HUES6 (cell line): ENCODE data around the gene KRT4.

ENCODE experiments used
- H3K27ac ChIP-seq: 2 replicates; pipeline ENCODE4 v1.7.0; 2013; ENCODE audit warnings: low read depth, mild to moderate bottlenecking, low read length, inconsistent platforms
- H3K27me3 ChIP-seq: 2 replicates; pipeline ENCODE4 v1.6.1; 2013; ENCODE audit warnings: low read length; ENCODE audit not compliant: control insufficient read depth, insufficient read depth
- H3K36me3 ChIP-seq: 2 replicates; pipeline ENCODE4 v1.6.1; 2013; ENCODE audit warnings: low read length; ENCODE audit not compliant: control insufficient read depth, insufficient read depth
- H3K4me1 ChIP-seq: 2 replicates; pipeline ENCODE4 v1.6.1; 2013; ENCODE audit warnings: low read length; ENCODE audit not compliant: control insufficient read depth, insufficient read depth
- H3K4me3 ChIP-seq: 2 replicates; pipeline ENCODE4 v1.5.1; 2013; ENCODE audit warnings: low read depth, low read length
- H3K9ac ChIP-seq: one replicate; pipeline ENCODE4 v1.6.1; 2013; ENCODE audit warnings: mild to moderate bottlenecking, low read length
- H3K9me3 ChIP-seq: 2 replicates; pipeline ENCODE4 v1.6.1; 2013; ENCODE audit warnings: low read depth, low read length; ENCODE audit not compliant: control insufficient read depth, insufficient read depth

The KRT4 gene

DNA sequence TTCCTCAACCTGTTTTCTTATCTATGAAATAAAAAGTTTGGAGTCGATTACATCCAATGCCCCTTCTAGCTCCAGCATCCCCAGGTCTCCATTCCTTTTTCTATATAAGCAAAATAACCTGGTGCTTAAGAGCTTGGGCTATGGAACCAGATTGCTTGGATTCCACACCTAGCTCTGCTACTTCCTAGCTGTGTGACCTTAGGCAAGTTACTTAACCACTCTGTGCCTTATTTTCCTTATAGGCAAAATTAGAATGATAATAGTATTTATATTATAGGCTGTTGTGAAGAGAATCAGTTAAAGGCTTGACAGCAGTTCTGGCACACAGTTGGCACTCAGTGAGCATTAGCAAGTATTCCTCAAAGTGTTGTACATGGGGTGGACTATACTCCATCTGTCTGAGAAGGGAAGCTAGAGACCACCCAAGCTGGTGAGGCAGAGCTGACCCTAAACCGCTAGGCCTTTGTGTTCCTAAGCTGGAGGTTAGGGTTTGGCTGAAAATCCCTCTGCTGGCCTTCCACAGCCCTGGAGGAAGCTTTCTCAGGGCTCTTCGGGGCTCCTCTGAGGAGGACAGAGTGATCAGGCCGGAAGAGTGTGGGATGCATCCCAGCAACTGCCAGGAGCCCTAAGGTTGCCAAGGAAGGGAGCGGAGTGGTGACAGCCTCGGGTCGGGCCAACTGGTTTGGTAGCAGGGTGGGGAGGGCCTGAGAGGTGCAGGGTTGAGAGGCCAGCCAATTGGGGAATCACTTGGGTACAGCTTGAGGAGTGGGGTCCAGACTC lies 6.0 kb upstream of the KRT4 start:
- no peak overlapping the region for H3K4me3 ChIP-seq
- no peaks in the 10 kb centered on the region for H3K4me1 ChIP-seq
- no peak overlapping the region for H3K9ac ChIP-seq
- no peaks in the 10 kb centered on the region for H3K27me3 ChIP-seq
- H3K36me3 ChIP-seq, result no peaks in the 10 kb centered on the region
- no peaks in the 10 kb centered on the region for H3K9me3 ChIP-seq
- no peak overlapping the region for H3K27ac ChIP-seq

- H3K27me3 ChIP-seq, result no peaks in the 10 kb centered on the region
- H3K36me3 ChIP-seq, result no peaks in the 10 kb centered on the region
- H3K9me3 ChIP-seq, result no peaks in the 10 kb centered on the region
- no peak overlapping the region for H3K27ac ChIP-seq
- no peaks in the 10 kb centered on the region for H3K4me1 ChIP-seq
- no peak overlapping the region for H3K9ac ChIP-seq
- H3K4me3 ChIP-seq, result no peak overlapping the region
Measured at GRCh38 chr12:52818887-52819420, 5.0 kb upstream of the KRT4 start.

DNA sequence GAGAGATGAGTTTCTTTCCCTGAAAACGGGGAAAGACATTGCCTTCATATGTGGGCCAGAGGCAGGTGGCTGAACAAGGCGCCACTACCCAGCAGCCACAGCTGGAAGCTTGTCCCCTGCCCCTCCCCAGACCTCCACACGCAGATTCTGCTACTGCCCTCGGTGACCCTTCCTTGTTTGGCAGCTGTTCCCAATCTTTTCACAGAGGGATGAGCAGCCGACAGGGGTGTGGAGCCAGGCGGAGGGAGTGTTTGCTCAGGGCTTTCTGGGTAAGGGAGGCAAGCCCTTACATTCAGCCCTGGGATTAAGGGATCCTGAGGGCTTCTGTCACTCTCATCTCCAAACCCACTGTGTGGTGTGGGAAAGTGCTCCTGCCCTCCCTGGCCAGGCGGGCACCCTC lies 4.5 kb upstream of the KRT4 start:
- Histone ChIP-seq H3K36me3 (no peaks in the 10 kb centered on the region), H3K9ac (no peak overlapping the region), H3K4me3 (no peak overlapping the region), H3K9me3 (no peaks in the 10 kb centered on the region), H3K4me1 (no peaks in the 10 kb centered on the region), H3K27me3 (no peaks in the 10 kb centered on the region), H3K27ac (no peak overlapping the region)

DNA sequence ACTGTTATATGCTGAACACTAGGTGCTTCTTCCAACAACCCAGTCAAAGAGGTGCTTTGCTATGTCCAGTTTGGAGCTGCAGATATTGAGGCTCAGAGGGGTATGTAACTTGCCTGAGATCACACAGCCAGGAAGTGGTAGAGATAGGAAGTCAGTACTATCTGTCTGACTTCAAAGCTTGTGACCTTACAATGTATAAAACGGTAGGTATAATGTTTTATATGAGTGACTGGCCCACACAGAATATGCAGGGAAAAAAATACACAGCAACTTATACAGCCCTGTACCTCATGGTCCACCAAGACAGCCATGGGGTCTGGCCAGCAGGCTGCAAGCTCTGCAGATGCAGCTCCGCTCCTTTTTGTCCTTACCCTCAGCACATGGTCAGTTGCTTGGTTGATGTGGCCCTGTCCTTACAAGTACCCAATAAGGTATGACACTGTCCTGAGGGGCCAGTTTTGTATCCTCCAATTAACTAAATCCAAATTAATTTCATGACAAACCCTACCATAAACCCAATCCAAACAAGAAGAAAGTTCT lies 3.9 kb upstream of the KRT4 start:
- Histone ChIP-seq H3K9ac (no peak overlapping the region), H3K9me3 (no peaks in the 10 kb centered on the region), H3K27me3 (no peaks in the 10 kb centered on the region), H3K4me3 (no peak overlapping the region), H3K27ac (no peak overlapping the region), H3K4me1 (no peaks in the 10 kb centered on the region), H3K36me3 (no peaks in the 10 kb centered on the region)

GRCh38 chr12:52817003-52817698 lies 3.2 kb upstream of the KRT4 start:
- H3K9ac ChIP-seq, result no peak overlapping the region
- H3K4me1 ChIP-seq, result no peaks in the 10 kb centered on the region
- no peaks in the 10 kb centered on the region for H3K27me3 ChIP-seq
- no peaks in the 10 kb centered on the region for H3K9me3 ChIP-seq
- H3K27ac ChIP-seq, result no peak overlapping the region
- no peaks in the 10 kb centered on the region for H3K36me3 ChIP-seq
- H3K4me3 ChIP-seq, result no peak overlapping the region

GRCh38 chr12:52815676-52816588 lies 2.0 kb upstream of the KRT4 start:
- no peaks in the 10 kb centered on the region for H3K27me3 ChIP-seq
- no peaks in the 10 kb centered on the region for H3K4me1 ChIP-seq
- H3K9ac ChIP-seq, result no peak overlapping the region
- H3K36me3 ChIP-seq, result no peaks in the 10 kb centered on the region
- H3K9me3 ChIP-seq, result no peaks in the 10 kb centered on the region
- no peak overlapping the region for H3K27ac ChIP-seq
- no peak overlapping the region for H3K4me3 ChIP-seq

DNA sequence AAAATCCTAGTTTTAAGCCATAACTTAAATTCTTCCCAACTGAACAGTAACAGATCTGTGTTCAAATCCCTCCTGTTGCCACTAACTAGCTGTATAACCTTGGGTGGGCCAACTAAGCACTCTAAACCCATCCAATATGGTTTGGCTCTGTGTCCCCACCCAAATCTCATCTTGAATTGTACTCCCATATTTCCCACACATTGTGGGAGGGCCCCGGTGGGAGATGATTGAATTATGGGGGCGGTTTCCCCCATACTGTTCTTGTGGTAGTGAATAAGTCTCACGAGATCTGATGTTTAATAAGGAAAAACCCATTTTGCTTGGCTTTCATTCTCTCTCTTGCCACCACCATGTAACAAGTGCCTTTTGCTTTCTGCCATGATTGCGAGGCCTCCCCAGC lies 1.2 kb upstream of the KRT4 start:
- H3K9ac ChIP-seq, result no peak overlapping the region
- H3K4me3 ChIP-seq, result no peak overlapping the region
- no peak overlapping the region for H3K27ac ChIP-seq
- no peaks in the 10 kb centered on the region for H3K27me3 ChIP-seq
- no peaks in the 10 kb centered on the region for H3K9me3 ChIP-seq
- H3K4me1 ChIP-seq, result no peaks in the 10 kb centered on the region
- no peaks in the 10 kb centered on the region for H3K36me3 ChIP-seq

GRCh38 chr12:52814710-52815155 lies 817 bp upstream of the KRT4 start:
- Histone ChIP-seq H3K4me3 (no peak overlapping the region), H3K27me3 (no peaks in the 10 kb centered on the region; the same call in 1 of the 2 replicates), H3K27ac (no peak overlapping the region), H3K36me3 (no peaks in the 10 kb centered on the region), H3K4me1 (no peaks in the 10 kb centered on the region), H3K9ac (no peak overlapping the region), H3K9me3 (no peaks in the 10 kb centered on the region)

DNA sequence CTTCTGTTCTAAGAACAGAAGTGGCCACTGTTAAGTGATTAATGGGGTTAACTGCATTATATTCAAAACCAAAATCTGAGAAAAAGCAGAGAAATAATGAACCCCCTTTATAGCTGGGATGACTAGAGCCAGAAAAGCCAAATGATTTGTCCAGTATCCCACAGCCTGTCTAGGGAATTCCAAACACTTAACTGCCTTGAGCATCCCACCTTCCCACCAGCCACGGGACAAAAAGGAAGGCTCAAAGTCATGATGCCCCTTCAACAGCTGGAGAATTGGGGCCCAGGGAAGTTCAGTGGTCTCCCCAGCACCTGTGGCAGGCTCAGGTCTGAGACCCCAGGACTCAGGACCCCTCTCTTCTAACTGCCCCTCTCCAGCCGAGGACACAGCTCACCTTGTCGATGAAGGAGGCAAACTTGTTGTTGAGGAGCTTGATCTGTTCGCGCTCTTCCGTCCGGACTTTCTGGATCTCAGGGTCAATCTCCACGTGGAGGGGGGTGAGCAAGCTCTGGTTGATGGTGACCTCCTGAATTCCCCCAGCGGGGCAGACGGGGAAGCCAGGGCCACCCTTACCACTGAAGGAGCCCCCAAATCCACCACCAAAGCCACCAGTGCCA lies 605 bp downstream of the KRT4 start:
- no peak overlapping the region for H3K27ac ChIP-seq
- H3K27me3 ChIP-seq, result peaks cover 9% of the 10 kb centered on the region; the same call in 1 of the 2 replicates
- no peak overlapping the region for H3K4me3 ChIP-seq

DNA sequence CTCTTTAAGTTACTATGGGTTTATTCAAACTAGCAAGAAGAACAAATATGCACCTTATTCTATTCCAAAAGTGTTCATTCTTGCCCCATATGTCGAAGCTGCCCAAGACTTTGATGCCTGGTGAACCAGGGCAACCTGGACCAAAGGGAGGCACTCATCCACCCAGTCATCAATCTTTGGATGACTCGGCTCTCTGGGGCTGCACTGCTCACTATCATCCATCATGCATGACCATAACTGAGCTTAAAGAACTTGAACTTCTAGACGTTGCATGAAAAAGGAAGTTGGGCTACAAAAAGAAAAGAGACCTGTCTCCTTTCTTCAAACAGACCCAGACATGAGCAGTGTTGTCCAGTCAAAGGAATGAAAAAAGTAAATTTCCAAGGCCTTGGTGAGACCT lies 1.2 kb downstream of the KRT4 start:
- no peaks in the 10 kb centered on the region for H3K9me3 ChIP-seq
- H3K9ac ChIP-seq, result no peak overlapping the region
- H3K4me3 ChIP-seq, result no peak overlapping the region
- H3K27ac ChIP-seq, result no peak overlapping the region
- no peaks in the 10 kb centered on the region for H3K4me1 ChIP-seq
- peaks cover 9% of the 10 kb centered on the region; the same call in 1 of the 2 replicates for H3K27me3 ChIP-seq
- no peaks in the 10 kb centered on the region for H3K36me3 ChIP-seq

More for the DNA sequence above, 605 bp downstream of the KRT4 start:
- Histone ChIP-seq H3K4me1 (no peaks in the 10 kb centered on the region), H3K9ac (no peak overlapping the region), H3K36me3 (no peaks in the 10 kb centered on the region), H3K9me3 (no peaks in the 10 kb centered on the region)
